GM21381 (cell line): ENCODE results near the gene WNT2B.

Experiments used
- ATAC-seq: cut with Tn5 transposase; IDR thresholded peaks from one replicate; pipeline ENCODE4 v1.9.1; 2021; ENCODE audit warnings: mild to moderate bottlenecking, moderate library complexity; ENCODE audit not compliant: unreplicated experiment

WNT2B gene

DNA sequence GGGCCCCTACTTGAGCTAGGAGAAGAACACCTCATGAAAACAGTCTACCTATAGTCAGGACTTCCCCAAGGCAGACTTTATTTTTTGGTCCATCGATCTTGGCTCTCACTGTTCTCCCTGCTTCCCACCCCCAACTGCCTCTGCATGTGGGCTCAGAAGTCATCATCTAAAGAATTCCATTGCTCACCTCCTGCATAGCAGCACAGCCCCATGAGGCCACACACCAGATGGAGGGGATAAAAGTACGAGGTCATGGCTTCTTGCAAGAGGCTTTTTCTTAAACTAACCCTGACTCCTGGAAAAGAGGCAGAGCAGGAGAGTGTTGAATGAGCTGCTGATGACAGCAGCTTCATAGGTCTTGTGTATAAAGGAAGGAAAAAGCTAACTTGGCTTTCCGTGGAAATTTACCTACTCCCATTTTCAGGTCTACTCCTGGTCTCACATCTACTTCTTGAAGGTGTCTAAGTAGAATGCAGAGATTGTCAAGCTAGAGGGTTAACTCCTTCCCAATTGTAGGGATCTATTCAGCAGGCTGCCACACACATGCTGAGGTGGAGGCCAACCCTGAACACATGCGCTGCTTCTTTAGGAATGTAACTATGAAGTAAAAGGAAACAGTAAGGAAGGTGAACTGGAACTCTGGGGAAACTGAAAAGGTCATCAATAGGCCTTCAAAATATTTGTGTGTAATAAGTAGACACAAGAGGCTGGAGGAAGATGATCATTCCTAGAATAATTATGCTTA is 18.7 kb downstream of the WNT2B start:
- ATAC-seq: no peak

DNA sequence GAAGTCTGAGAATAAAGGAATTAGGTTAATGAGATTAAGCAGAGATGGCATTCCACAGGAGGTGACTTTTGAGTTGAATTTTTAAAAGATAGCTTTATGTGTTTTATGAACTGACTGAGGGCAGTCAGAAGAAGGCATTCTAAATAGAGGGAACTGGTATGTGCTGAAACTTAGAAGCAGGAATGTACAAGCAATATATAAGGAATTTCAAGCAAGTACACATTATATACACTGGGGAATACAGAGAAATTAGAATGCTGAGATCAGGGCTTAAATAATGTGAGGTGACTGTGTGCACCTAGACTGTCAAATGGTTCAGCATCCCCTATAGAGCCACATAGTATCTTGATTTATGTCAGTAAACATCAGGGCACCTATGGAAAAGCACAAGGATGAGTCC is 19.3 kb downstream of the WNT2B start:
- no peak for ATAC-seq

DNA sequence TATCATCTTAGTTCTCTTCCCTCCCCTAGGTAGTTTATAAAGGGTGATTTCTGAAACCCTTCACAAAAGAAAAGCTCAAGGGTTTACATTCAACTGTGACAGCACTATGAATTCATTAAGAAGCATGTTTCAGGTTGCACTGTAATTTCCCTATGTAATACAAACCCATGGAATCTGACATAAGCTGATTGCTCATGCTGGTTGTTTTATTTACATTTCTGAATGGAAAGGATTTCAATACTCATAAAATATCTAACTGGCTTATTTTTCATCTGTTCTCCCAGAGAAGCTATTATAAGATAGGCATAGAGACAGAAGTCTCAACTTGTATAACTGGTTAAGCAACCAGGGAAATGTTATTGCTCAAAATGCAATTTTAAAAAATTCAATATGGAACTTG is 20.5 kb downstream of the WNT2B start:
- no peak for ATAC-seq

DNA sequence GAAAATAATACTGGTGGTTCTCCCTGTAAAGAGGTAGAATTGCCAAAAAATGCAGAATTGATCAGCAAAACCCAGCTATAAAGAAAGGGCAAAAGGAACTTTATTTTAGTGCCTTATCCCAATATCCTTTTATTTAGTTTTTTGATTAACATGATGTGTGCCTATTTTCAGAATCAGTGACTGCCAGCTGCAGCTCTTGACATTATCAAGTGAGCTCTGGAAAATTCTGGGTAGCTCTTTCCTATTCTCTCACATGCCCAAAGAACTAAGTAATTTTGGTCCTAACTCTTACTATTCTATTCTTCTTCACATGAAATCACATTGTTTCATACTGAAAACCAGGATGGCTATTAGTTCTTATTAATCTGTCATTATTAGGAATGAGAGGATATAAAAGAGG is 22.1 kb downstream of the WNT2B start:
- no peak for ATAC-seq

DNA sequence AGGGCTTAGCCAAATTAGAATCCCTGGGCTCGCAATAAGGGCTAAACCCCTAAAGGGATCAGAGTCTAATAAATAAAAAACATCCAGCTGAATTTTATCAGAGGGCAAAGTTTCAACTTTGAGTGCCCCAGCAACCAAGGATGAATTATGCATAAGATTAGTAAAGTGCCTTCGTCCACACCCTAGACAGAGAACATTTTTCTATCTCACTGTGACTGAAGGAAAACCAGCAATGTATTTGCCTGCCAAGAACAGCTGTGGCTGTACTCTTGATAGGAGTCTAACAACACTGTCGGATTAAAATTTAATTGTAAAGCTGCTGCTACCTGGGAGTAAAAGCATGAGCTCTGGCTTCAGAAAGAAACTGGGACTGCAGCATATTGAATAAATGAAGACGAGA is 23.3 kb downstream of the WNT2B start:
- no peak for ATAC-seq

DNA sequence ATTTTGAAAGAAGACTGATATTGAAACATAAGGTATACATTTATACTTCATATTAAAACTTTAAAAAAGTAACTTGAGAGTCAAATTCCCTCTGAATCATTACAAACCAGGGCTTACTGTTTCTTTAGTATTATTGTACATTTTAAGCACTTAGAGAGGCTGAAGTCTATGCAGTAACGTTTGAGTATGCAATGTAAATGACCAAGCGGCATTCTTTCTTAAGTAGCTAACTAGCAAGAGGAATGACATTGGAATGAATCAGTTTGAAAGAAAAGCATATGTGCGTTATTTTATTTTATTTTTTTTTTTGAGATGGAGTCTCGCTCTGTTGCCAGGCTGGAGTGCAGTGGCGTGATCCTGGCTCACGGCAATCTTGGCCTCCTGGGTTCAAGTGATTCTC is 24.3 kb downstream of the WNT2B start:
- ATAC-seq: no peak

DNA sequence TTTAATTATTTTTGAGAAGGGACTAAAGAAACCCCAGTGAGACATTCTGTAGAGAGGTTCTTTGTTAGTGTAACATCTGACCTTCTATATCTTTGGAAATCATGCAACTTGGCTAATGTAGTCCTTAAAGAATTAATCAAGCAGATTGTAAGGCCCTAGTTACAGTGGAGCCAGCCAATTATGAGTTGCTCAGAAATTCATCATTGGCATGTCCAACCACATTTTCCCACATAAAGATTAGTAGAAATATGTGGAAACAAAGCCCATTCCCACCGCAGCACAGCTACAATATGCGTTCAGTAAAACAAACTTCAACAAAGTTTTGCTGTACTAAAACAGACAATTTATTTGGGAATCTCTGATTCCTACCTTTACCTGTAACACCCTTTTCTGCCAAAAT is 27.8 kb downstream of the WNT2B start:
- ATAC-seq: no peak

DNA sequence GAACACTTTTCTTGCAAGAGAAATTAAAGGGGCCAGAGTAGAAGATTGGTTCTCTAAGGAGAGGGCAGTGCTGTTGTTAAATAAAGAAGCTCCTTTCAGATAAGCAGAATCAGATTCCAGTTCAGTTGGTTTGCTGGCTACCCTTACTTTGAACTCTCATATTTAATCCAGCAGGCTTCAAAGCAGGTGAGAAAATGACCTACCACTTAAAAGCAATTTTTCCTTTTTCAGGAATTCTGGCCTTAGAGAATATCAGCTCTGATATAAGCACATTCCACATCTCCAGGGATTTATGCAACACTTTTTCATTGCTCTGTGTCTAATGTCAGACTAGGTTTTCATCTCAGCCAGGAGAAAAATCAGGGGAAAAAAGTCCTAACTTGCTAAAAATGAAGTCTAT is 28.7 kb downstream of the WNT2B start:
- ATAC-seq: no peak

DNA sequence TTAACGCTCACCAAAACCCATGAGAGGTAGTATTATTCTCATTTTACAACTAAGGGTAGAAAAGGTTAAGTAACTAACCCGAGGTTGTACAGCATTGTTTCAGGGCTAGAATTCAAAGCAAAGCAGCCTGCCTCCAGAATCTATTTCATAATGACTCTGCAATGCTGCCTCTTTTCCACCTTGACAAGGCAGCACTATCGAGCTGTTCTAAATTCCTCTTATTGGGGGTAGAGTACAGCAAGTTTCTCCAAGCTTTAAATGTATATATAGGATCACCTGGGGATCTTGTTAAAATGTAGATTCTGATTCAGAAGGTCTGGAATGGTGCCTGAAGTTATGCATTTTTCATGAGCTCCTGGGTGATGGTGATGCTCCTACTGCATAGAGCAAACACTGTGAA is 30.1 kb downstream of the WNT2B start:
- no peak for ATAC-seq

DNA sequence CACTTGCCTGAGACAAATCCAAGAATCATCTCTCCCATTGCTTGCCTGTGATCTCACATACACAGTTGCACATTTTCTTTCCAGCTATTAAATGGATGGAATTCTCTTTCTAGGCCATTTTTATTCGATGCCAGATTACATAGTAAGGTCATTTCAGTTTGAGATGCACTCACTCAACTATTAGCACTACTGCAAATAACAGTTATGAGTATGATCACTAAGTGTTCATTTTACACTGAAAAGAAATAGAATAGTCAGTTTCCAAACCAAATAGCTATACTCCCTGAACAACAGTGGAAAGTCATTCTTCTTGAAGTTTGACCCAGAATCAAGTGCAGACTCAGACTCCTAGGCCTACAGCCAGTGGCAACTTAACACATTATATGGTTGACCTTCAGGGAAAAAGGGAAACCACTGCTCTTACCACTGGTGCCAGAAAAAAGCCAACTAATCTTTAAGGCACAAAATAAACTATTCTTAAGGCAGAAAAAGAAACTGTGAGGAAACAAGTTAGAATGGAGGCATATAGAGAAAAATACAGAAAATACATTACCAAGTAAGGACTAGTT is 31.5 kb downstream of the WNT2B start:
- ATAC-seq: no peak

DNA sequence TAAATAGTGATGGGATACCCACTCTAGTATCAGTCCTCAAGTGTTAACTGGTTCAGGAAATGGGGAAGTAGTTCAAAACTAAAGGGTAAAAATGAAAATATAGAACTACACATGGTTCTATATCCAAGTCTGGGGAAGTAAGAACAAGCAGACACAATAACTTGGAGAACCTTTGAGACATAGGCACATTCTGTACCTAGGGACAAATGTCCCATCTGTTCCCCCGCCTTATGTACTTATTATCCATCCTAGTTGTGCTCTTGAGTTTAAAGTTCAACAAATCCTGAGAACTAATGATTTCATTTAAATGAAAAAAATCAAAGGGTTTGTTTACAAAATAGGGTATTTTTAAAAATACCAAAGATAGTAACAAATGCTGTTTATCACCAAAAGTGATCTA is 32.5 kb downstream of the WNT2B start:
- ATAC-seq: no peak

DNA sequence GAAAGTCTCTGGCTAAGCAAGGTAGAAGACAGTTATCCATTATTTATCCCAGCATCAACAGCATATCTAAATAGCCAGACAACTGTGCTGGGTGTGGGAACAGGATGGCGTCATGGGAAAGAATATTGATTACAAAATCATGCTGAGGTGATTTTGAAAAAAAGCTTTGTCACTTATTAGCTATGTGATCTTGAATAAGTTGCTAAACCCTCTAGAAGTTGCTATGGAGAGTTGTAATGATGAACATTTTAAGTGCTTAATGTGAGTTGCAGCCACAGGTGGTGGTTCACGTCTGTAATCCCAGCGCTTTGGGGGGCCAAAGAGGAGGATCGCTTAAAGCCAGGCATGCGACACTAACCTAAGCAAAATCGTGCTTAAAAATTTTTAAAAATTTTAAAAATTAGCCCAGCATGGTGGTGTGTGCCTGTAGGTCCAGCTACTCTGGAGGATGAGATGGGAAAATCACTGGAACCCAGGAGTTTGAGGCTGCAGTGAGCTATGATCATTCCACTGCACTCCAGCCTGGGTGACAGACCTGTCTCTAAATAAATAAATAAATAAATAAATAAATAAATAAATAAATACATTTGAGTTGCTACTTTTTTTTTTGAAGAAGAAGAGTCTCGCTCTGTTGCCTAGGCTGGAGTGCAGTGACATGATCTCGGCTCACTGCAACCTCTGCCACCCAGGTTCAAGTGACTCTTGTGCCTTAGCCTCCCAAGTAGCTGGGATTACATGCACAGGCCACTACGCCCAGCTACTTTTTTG is 33.6 kb downstream of the WNT2B start:
- no peak for ATAC-seq

DNA sequence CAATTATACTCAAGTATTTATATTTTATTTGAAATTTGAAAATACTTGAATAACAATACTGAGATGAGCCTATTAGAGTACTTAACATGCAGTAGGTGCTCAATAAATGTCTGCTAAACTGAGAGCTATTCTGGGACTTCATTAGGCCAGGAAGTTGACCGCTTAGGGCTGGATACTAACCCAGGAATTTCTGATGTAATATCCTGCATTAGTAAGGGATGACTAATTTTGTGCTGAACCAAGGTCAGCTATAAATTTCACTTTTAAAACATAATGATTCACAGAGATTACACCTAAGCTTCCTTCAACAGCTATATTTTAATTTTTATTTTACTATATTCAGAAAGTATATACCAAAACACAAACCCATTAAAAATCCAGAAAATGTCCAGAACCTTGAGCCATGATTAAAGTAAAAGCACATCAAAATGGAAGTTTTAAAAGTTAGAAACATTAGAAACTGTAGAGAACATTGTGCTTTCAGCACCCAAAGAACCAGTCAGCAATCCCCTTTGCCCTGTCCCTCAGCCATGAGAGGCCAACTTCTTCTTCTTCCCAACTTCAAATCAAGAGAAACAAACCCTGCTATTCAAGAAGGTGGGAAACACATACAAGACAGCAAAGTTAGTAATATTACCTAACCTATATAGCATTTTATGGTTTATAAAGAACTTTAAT is 35.4 kb downstream of the WNT2B start:
- ATAC-seq: no peak

DNA sequence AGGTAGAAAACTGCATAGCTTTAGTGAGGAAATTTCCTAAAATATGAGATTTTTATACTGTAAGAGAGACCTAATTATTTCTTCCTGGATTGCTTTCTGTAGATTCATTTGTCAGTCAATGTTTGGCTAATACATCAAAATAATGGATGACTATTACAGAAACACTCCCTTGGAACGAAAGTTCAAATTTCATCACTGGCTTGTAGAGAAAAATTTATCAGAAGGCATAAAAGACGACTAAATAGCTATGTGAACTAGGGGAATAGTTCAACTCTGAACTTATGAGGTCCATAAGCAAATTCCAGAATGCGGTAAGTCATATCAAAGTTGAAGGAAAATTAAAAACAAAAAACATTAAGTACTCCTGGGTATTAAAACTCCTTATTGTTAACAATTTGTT is 36.0 kb downstream of the WNT2B start:
- no peak for ATAC-seq

DNA sequence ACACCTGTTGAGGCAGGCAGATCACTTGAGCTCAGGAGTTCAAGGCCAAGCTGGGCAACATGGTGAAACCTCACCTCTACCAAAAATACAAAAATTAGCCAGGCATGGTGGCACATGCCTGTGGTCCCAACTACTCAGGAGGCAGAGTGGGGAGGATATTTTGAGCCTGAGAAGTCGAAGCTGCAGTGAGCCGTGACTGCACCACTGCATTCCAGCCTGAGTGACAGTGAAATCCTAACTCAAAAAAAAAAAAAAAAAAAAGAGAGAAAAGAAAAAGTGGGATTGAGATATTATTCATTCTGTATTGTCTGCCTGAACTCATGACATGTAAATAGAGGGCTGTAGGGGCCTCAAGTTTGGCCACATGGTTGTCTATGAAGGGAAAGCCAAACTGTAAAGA is 37.3 kb downstream of the WNT2B start:
- no peak for ATAC-seq

DNA sequence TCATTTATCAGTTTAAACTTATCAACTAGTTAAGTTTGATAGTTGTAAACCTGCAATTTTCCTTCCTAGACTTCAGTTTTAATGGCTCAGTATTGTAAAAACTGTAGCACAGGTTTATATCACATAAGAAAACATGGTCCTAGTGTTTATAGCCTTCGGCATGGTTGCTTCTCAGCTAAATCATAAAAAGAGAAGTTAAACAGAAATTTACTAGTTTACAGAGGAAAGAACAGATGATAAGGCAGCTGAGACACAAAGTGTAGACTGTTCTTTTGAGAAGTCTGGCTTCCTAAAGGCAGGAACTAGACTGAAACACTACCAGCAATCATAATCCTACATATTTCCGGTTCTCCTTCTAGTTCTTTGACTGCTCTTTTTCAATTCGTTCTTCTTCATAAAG is 39.8 kb downstream of the WNT2B start:
- ATAC-seq: no peak

DNA sequence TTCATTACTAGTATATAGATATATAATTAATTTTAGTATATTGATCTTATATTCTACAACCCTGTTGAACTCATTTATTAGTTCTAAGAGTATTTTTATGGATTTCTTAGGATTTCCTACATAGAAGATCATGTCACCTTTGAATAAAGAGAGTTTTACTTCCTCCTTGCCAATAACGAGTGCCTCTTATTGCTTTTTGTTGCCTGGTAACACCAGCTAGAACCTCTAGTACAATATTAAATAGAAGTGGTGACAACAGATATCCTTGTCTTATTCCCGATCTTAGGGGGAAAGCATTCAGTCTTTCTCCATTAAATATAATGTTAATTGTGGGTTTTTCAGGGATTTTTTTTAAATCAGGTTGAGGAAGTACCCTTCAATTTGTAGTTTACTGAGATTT is 40.8 kb downstream of the WNT2B start:
- ATAC-seq: no peak

DNA sequence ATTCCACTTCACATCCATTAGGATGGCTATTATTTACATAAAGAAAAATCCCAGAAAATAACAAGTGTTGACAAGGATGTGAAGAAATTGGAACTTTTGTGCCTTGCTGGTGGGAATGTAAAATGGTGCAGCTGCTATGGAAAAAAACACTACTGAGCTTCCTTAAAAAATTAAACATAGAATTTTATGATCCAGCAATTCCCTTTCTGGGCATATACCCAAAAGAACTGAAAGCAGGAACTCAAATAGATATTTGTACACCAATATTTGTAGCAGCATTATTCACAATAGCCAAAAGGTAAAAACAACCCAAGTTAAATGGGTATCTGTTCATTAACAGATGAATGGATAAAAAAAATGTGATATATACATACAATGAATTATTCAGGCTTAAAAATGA is 45.6 kb downstream of the WNT2B start:
- ATAC-seq: no peak

DNA sequence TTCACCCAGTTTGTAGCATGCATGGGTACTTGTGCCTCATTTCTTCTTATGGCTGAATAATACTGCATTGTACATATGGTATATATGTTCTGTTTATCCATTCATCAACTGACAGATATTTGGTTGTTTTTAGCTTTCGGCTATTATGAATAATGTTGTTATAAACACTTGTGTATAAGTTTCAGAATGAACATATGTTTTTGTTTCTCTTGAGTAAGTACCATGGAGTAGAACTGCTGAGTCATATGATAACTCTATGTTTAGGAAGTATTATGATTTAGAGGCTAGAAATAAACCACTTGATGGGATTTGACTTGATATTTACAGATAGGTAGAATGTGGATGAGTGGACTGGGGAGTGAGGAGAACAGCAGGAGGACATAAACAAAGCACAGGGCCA is 48.6 kb downstream of the WNT2B start:
- no peak for ATAC-seq

DNA sequence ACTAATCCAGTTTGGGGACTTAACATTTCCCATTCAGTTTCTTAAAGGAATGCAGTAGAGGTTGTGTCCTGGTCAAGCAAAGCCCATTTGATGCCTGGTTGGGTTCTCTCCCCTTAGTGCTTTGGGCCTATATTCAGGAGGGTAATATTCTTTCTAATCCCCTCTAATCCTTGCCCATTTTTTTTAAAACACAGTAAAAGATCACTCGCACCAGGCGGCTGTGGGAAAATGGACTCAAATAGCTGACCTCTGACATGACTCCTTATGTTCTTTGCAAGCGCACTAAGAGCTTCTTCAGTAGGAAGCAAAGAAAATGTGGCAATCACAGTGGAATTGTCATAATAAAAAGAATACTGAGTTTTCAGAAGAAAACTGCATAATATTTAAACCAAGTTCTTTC is 49.9 kb downstream of the WNT2B start:
- no peak for ATAC-seq

DNA sequence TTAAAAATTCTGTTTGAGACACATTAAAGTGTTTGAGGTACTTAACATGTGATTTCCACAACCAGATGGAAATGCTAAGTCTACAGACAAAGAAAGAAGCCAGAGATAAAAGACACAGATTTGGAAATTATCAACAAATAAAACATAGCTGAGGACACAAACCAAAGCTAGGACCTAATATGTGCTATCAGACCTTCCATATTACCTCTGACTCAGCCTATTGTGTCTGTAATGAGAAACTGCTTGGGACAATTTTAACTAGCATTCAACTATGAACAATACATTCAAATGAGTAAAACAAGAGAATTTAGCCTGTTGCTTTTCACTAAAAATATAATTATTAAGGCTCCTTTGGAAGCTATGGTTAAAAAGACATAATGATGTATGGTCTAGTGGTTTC is 54.6 kb downstream of the WNT2B start:
- no peak for ATAC-seq

DNA sequence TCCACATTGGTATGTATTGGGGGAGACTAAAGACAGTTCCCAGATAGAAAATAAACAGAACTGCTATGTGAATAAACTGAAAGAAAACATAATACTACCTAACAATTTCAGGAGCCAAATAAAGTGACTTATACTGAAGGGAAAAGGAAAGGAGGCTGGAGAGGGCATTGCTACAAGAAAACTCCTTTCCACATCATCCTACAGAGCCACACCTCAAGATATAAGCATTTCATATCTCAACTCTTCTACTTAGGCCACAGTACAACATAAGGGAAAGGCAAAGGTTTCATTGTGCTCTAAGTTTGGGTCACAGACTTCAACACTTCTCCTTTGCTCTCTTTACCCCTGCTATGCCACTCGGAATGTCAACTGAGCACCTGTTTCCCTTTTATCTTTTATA is 55.3 kb downstream of the WNT2B start:
- ATAC-seq: no peak
